HG02798 (cell line): Measurements from ENCODE around the gene EPS15.
"Not testable (repeated sequence)": the region's sequence is repeated elsewhere in the genome, so short reads cannot be mapped to it uniquely, and the experiment has no call there.

Experiments used
- ATAC-seq: cut with Tn5 transposase; IDR thresholded peaks from one replicate; pipeline ENCODE4 v1.9.1; 2021; ENCODE audit warnings: mild to moderate bottlenecking; ENCODE audit not compliant: unreplicated experiment, poor library complexity

The EPS15 gene

DNA sequence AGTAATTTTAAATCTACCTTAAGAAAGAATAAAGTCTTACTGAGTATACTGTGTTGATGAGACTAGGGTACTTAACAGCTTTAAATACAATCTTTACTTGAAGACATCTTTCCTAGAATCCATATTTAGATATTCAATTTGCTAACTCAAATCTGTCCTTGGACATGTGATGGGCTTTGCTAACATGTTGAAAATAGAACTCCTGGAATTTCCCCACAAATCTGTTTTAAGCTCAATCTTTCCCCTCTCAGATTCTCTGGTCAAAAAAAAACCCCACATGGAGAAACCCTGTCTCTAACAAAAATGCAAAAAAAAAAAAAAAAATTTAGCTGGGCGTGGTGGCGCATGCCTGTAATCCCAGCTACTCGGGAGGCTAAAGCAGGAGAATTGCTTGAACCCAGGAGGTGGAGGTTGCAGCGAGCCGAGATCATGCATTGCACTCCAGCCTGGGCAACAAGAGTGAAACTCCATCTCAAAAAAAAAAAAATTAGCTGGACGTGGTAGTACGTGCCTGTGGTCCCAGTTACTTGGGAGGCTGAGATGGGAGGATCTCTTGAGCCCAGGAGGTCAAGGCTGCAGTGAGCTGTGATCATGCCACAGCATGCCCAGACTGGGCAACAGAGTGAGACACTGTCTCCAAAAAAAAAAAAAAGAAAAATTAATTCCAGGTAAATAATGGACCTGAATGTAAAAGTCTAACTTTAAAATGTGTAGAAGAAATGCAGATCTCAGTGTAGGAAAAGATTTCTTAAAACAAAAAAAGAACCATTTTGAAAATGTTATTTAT, 109.1 kb downstream of the EPS15 start:
- not testable (repeated sequence) for ATAC-seq

DNA sequence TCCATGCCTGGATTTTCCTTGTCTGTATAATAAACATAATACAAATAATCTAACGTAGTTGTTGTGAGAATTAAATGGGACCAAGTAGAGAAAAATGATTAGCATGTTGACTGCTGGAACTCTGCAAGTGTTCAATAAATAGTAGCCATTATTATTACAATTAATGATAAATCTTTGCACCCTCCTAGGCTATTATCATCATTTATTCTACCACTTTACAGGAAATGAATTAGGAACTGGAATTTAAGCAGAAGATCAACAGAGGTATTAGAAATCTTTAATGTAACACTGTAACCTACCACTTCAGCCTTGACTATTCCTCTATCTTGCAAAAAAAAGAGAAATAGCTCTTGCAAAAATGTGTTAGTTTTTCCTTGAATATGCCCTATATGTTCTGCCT, 126.8 kb downstream of the EPS15 start:
- no peak for ATAC-seq

GRCh38 chr1:51390641-51391040, 128.4 kb downstream of the EPS15 start:
- ATAC-seq, result not testable (repeated sequence)

DNA sequence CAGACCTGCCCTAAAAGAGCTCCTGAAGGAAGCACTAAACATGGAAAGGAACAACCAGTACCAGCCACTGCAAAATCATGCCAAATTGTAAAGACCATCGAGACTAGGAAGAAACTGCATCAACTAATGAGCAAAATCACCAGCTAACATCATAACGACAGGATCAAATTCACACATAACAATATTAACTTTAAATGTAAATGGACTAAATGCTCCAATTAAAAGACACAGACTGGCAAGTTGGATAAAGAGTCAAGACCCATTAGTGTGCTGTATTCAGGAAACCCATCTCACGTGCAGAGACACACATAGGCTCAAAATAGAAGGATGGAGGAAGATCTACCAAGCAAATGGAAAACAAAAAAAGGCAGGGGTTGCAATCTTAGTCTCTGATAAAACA, 131.8 kb downstream of the EPS15 start:
- ATAC-seq, result not testable (repeated sequence)

DNA sequence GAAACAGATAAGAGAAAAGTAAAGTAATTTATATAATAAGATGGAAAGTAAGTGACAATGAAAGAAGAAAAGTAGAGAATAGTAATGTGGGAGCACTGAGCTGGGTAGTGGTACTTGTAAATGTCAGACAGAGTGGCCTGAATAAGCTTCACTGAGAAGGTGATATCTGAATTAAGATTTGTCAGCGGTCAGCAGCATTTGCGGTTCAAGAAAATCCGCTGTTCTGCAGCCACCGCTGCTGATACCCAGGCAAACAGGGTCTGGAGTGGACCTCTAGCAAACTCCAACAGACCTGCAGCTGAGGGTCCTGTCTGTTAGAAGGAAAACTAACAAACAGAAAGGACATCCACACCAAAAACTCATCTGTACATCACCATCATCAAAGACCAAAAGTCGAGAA, 132.8 kb downstream of the EPS15 start:
- not testable (repeated sequence) for ATAC-seq

DNA sequence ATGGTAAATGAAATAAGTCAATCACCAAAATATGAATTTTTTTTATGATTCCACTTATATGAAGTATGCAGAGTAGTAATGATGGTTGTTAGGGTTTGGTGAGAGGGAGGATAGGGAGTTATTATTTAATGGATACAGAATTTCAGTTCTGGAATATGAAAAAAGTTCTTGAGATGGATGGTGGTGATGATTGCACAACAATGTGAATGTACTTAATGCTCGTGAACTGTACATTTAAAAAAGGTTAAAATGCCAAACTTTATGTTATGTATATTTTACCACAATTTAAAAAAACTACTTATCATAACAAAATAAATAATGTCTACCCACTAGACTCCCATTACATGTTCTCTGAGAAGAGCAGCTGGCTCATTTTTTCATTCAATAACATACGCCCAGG, 133.3 kb downstream of the EPS15 start:
- no peak for ATAC-seq

GRCh38 chr1:51381964-51382363, 137.1 kb downstream of the EPS15 start:
- ATAC-seq, result no peak

DNA sequence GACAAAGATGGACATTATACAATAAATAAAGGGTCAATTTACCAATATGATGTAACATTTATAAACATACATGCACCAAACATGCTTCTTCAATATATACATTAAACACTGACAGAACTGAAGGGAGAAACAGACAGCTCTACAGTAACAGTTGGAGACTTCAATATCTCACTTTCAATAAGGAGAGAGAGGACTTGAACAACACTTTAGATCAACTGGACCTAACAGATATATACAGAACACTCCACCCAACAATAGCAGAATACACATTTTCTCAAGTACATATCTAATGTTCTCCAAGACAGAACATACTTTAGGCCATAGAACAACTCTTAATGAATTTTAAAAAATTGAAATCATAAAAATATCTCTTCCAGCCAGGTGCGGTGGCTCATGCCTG, 138.1 kb downstream of the EPS15 start:
- no peak for ATAC-seq

DNA sequence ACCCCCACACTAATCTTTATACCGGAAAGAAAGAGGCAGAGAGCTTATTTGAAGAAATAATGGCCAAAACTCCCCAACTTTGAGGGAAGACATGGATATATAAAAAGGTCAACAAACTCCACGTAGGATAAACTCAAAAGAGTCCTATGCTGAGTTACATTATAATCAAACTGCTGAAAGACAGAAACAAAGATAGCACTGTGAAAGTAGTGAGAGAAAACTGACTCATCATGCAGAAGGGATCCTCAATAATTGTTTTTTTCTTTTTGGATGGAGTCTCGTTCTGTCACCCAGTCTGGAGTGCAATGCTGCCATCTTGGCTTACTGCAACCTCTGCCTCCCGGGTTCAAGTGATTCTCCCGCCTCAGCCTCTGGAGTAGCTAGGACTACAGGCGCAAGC, 140.2 kb downstream of the EPS15 start:
- ATAC-seq, result no peak

DNA sequence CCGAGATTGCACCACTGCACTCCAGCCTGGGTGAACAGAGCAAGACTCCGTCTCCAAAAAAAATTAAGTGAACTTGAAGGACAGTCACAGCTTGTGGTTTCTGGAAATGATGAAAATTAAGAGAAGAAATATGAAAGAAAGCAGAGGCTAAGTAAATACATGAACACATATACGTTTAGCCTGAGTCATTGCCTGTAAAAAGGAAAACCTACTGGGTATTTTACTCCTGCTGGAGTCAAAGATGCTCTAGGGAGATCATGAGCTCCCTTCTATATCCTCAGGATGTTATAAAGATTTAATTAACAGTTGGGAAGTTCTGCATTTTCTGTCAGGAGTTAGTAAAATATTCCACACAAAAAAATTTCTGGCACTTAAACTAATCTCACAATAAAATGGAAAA, 145.2 kb downstream of the EPS15 start:
- ATAC-seq, result no peak

GRCh38 chr1:51372561-51372960, 146.5 kb downstream of the EPS15 start:
- no peak for ATAC-seq

DNA sequence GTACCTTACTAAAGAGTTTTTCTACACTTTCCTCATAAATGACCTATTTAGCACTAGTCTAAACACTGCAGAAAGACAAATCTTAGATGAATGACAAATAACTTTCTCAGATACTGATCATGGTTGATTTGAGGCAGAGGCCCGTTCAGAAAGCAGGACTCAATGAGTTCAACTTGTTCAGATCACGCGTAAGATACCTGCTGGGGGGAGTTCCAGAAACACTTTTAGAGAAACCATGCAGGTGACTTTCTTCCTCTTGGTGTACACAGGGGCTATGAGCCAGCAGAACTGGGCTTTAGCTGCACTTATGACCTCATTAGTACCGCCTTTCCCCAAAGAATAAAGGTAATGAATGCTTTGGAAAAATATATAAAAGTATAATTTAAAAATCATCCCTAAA, 149.9 kb downstream of the EPS15 start:
- ATAC-seq, result no peak

GRCh38 chr1:51365774-51366173, 153.3 kb downstream of the EPS15 start:
- ATAC-seq, result no peak

- no peak for ATAC-seq
These were observed 159.2 kb downstream of the EPS15 start for GRCh38 chr1:51359879-51360278.

- ATAC-seq, result no peak
These were observed 163.7 kb downstream of the EPS15 start for GRCh38 chr1:51355382-51355781.

GRCh38 chr1:51354416-51354815, 164.7 kb downstream of the EPS15 start:
- ATAC-seq, result no peak

DNA sequence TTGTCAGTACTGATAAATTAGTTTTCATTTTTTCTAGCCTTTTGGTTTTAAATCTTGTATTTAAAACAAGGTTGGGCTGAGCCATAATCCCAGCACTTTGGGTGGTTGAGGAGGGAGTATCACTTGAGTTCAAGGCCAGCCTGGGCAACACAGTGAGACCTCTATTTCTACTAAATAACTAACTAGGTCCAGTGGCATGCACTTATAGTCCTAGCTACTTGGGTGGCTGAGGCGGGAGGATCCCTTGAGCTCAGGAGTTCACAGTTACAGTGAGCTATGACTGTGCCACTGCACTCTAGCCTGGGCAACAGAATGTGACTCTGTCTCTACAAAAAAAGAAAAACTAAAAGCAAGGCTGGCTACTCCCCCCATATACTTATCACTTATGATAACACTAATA, 167.2 kb downstream of the EPS15 start:
- no peak for ATAC-seq

DNA sequence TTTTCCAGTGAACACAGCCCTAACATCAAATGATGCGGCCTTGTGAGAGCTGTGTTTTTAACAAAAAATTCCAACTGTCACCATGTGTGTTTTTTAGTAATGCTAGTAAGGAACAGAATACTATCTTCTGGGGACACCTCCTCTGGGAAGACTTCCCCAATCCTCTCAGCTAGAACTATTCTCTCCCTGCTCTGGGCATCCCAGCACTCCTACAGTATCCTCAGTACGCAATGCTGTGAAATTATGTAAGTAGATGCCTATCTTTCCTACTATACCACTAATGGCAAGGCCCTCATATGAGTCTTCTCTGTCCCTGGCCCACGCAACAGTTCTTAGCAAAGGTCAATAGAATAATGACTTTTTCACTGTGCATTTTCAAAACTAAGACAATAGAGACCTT, 169.2 kb downstream of the EPS15 start:
- ATAC-seq, result no peak

GRCh38 chr1:51348147-51348527, 170.9 kb downstream of the EPS15 start:
- no peak for ATAC-seq

- ATAC-seq, result no peak
These were observed 171.5 kb downstream of the EPS15 start for GRCh38 chr1:51347398-51348146.

GRCh38 chr1:51346086-51346942, 172.8 kb downstream of the EPS15 start:
- ATAC-seq, result no peak
